ENCODE measurements around the gene BACH2. TPM values are rescaled to one million over a fixed set of nuclear protein-coding genes. Genes with fewer than 3 reads are reported as not detected.
"Not testable (repeated sequence)": the region's sequence is repeated elsewhere in the genome, so short reads cannot be mapped to it uniquely, and the experiment has no call there.

BACH2 gene
- polyA plus RNA-seq, 12 donors = 4.4 to 11.8 (median 5.3) TPM; not detected in 1

- DNase-seq = no peak
Observed at GRCh38 chr6:90186637-90187371, 109.8 kb downstream of the BACH2 start.

- DNase-seq = no peak
Observed at GRCh38 chr6:90186026-90186425, 110.6 kb downstream of the BACH2 start.

DNA sequence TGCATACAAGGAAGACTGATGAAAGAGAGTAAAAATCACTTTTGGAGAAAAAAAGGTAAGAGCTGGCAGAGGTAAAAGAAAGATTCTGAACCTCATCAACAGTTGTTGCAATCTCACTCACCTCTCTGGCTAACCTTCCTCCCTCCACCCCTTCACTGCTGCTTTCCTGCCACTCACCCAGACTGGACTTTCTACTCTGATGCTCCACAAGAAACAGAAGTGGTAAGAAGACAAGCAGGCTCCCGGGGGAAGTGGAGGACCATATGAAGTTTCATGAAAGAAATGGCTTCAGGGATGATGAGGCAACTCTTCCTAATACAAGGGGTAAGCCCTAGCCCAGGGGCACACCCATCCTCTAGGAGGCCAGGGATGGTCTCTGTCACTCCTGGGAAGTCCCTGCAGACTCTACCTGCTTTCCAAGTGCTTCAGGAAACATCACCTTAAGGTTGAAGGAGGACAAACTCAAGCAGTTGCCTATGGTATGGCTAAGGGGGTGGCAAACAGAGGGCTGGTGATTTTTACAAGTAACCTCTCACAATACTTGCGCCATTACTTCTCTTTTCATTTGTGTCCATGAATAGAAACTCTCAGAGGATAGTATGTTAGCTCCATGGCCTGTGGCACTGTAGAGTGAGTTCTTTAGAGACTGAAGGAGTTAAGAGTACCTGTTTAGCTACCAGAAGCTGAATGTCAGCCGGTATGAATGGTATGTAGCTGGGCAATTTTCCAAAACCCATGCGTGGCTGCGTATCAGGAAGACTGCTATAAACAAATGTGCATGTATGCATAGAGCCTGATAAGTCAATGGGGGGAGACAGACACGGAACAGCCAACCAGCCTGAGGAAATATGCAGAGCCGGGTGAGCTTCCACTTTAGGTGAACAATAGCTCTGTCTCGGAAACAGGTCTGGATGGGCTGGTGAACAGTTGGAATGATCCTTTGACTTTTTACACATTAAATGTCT, 112.0 kb downstream of the BACH2 start:
- DNase-seq = no peak

GRCh38 chr6:90183587-90184333, 112.9 kb downstream of the BACH2 start:
- no peak for DNase-seq

DNA sequence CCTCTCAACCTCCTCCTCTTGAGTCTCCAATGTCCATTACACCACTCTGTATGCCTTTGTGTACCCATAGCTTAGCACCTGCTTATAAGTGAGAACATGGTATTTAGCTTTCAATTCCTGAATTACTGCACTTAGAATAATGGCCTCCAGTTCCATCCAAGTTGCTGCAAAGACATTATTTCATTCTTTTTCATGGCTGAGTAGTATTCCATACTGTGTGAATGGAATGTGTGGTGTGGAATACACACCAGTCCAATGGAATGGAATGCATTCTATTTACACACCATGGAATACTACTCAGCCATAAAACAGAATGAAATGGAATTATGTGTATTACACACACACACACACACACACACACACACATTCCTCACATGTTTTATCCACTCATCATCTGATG, 116.1 kb downstream of the BACH2 start:
- DNase-seq = no peak

DNA sequence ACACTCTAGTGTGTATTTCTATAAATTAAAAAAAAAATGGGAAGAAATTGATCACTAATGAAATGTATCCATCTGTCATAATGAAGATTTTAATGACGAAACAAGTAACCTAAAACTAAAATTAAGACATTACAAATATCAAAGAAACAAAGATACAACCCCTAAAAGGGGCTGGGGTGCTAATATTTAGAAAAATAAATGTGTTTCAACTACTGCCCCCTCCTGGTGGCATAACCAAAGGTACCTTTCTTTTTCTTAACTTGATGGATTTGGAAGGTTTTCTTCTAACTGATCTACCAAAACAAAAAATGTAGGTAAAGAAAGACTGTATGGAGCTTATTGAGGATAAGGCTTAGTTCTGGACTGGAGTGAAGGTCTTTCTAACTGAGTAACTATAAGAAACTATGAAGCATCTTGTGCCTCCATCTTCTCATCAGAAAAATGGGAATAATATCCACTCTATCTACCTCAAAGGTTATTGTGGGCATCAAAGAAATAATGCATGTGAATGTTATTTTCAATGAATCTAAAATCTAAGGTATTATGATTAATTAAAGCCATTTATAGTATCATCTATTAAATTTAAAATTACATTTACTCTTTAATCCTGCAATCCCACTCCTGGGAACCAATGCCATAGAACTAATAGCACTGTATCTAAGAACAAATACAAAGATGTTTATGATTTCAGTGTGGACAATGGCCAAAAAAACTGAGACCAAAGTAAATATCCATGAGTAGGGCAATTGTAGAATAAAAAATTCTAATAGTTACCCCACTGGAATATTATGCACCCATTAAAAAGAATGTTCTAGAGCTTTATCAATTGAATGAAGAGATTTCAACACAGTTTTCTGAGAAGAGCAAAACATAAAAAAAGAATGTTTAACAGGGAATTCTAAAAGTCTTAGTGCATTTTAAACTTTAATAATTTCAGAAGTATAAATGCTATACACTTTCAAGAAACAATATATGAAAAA, 117.2 kb downstream of the BACH2 start:
- no peak for DNase-seq

DNA sequence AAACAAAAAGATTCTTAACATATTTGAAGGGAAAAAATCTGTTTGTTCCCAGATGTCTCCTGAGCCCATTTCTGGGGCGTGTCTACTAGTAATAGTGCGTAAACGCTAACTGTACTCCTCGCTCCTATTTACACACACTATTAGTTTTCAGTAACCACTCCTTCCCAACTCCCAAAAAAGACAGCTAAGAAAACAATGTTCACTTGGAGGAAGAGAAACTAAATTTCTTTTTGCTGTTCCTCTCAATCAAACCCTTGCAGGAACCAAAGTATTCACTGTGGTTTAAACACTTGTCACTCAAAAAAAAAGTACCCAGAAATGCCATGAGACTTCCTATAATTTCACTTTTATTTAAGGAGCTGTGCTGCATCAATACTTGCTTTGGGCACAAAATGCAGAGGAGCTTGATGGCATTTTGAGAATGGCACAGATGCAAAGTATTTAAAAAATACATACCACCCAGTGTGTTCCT, 118.2 kb downstream of the BACH2 start:
- DNase-seq = no peak

DNA sequence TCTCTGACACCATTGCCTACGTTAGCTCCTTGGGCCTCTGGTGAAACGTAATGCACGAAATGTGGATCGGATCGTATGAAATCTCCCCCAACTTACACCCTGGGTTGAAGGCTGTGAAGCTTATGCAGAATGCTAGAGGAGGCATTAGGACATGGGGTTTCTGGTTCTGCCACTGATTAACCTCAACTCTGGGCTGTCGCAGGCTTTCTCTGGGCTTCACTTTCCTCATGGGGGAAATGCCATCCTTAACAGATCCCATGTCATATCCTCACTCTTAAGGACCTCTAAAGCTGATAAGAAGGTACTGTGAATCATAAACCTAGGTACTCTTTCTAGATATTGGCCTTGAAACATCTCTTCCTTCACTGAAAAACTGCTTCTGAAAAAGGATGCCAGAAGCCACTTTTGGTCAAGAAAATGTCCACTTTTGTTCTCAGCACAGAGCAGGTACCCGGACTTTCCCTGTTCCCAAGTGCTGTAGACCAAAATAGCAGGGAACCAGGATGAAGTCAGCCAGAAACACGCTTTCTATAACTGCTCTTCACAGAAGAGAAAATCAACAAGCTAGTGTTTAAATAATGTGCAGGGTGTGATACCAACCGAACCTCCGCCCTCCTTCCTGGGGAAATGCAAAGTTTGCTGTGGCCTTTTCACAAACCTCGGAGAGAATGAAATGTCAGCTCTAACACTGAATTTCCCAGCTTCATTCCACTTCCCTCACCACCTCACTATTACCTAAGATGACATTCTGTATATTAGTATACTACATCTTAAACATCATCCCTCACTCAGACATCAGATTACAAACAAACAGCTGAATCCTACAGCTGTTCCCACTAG, 118.9 kb downstream of the BACH2 start:
- DNase-seq = no peak

GRCh38 chr6:90175627-90176538, 120.8 kb downstream of the BACH2 start:
- DNase-seq = no peak

- no peak for DNase-seq
Observed at GRCh38 chr6:90173262-90173925, 123.2 kb downstream of the BACH2 start.

GRCh38 chr6:90170601-90171000, 126.0 kb downstream of the BACH2 start:
- DNase-seq = no peak

- DNase-seq = no peak
Observed at GRCh38 chr6:90169374-90169773, 127.3 kb downstream of the BACH2 start.

DNA sequence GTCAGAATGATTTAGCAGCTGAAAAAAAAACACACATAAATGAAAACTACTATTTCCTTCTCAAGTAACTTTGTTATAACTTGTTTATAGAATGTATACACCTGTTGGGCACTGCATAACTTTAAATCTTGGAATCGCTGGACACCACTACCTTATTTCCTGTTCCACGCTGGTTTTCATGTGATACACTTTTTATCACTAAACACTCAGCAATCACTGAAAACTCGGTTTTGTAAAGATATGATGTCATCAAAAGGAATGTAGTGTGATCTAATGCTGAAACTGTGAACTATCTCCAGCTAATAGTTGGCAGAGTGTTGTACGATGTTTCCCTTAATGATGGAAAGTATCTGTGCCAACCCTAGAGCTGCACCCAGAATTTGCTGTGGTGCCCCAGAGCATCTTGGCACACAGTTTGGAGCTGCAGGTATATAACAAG, 127.9 kb downstream of the BACH2 start:
- DNase-seq = no peak

- DNase-seq = no peak
Observed at GRCh38 chr6:90167514-90168379, 128.9 kb downstream of the BACH2 start.

- DNase-seq = not testable (repeated sequence)
Observed at GRCh38 chr6:90166155-90166924, 130.3 kb downstream of the BACH2 start.

Data from muscle of arm (tissue), 12 donors.